HG03558 (cell line): Measurements from ENCODE around the gene ENDOV.

Experiments
- ATAC-seq: cut with Tn5 transposase; IDR thresholded peaks from one replicate; pipeline ENCODE4 v1.9.1; 2021; ENCODE audit warnings: moderate number of reproducible peaks; ENCODE audit not compliant: unreplicated experiment; ENCODE audit errors: extremely low read depth

The ENDOV gene

GRCh38 chr17:80414803-80415625 is at the start of gene ENDOV:
ENDOV (plus strand) TSS chr17:80415167; CDS start chr17:80415195, 28 bp downstream.
- ATAC-seq = peak; percentile 72

GRCh38 chr17:80365983-80366382 is 49.0 kb upstream of the ENDOV start:
- no peak for ATAC-seq

- no peak for ATAC-seq
Measured at GRCh38 chr17:80367503-80367902, 47.5 kb upstream of the ENDOV start.

GRCh38 chr17:80371196-80371595 is 43.8 kb upstream of the ENDOV start:
- ATAC-seq = no peak

GRCh38 chr17:80372456-80372855 is 42.5 kb upstream of the ENDOV start:
- no peak for ATAC-seq

- no peak for ATAC-seq
Measured at GRCh38 chr17:80372922-80373570, 41.9 kb upstream of the ENDOV start.

GRCh38 chr17:80374039-80374731 is 40.8 kb upstream of the ENDOV start:
- ATAC-seq = no peak

DNA sequence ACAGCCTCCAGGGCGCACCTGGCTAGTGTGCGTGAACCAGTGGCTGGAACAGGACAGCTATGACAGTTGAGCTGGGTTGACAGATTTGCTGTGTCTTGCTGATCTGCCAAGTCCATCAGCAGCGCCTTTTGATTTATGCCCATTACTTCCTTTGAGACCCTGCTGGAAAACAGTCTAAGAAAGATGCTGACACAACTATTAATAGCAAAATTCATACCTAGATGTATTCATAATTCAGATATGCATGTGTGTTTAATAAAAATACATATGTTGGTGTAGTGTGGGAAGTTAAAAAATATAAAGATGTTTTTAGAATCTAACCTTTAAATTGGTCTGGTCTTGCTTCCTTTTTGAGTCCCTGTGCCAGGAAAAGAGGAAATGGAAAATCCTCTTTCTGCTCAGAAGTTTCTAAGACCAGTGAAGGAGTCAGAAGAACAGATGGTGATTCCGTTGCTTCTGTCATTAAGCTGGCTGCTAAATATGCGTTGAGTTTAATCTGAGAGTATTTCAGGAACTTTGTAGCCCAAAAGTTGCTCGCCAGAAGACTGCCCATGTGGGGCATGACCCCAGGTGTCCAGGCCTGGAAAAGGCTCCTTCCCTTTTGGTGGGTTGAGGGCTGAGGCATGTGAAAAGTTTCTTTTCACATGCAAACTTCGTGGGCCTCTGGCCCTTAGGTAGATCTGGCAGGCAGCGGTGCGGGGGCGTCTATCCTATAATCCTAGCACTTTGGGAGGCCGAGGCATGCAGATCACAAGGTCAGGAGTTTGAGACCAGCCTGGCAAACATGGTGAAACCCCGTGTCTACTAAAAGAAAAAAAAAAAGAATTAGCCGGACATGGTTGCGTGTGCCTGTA is 40.0 kb upstream of the ENDOV start:
- no peak for ATAC-seq

DNA sequence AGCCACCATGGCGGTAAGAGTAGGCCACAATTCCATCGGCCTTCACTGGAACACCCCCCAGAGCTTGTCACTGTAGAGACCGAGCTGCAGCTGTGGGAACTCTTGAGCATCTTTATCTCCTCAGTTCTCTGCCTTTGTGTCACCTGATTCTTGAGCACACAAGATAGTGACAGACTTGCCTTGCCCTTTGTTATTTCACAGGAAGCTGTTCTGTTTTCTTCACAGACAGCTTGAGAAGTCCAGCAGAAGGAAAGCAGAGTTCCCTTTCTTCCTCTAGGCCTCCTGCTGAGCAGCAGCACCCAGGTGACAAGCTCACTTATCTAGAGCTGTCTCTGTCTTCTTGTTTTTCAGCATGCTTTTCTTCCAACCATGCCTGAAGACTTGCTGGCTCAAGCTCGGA is 38.4 kb upstream of the ENDOV start:
- no peak for ATAC-seq

GRCh38 chr17:80377798-80378197 is 37.2 kb upstream of the ENDOV start:
- ATAC-seq = no peak

GRCh38 chr17:80379348-80379747 is 35.6 kb upstream of the ENDOV start:
- ATAC-seq = no peak

- ATAC-seq = no peak
Measured at GRCh38 chr17:80380068-80380467, 34.9 kb upstream of the ENDOV start.

DNA sequence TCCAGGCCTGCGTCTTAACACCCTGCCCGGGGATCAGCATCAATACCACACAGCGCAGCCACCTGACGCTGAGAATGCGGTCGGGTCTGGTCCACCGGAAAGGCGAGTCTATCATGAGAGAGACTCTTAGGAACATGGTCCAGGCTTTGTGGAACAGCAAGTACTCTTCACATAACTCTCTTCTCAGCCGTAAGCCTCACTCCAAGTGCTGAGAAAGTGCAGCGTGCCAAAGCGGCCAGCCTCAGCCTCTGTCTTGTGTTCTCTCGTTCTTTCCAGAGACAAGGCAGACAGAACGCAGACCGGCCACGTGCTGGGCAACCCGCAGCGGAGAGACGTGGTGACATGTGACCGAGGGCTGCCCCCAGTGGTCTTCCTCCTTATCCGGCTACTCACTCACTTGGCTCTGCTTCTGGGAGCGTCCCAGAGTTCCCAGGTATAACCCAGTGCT is 34.4 kb upstream of the ENDOV start:
- ATAC-seq = no peak

GRCh38 chr17:80381416-80381923 is 33.5 kb upstream of the ENDOV start:
- no peak for ATAC-seq

GRCh38 chr17:80382446-80382845 is 32.5 kb upstream of the ENDOV start:
- ATAC-seq = no peak

DNA sequence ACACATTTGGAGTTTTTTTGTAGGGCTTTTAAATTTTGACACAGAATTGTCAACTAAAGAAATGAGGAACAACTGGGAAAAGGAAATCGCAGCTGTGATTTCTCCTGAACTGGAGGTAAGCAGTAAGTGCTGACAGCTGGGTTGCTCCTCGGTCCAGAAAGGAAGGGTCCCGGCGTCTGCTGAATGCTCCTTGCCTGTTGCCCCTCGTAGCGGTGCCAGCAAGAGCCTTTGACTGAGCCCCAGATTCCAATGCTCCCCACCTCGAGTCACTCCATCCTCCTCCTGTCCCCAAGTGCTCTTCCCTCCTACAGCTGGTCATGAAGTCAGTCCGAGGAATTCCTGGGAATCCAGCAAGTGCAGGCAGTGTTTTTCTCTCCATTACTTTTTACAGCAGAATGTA is 32.0 kb upstream of the ENDOV start:
- ATAC-seq = no peak

DNA sequence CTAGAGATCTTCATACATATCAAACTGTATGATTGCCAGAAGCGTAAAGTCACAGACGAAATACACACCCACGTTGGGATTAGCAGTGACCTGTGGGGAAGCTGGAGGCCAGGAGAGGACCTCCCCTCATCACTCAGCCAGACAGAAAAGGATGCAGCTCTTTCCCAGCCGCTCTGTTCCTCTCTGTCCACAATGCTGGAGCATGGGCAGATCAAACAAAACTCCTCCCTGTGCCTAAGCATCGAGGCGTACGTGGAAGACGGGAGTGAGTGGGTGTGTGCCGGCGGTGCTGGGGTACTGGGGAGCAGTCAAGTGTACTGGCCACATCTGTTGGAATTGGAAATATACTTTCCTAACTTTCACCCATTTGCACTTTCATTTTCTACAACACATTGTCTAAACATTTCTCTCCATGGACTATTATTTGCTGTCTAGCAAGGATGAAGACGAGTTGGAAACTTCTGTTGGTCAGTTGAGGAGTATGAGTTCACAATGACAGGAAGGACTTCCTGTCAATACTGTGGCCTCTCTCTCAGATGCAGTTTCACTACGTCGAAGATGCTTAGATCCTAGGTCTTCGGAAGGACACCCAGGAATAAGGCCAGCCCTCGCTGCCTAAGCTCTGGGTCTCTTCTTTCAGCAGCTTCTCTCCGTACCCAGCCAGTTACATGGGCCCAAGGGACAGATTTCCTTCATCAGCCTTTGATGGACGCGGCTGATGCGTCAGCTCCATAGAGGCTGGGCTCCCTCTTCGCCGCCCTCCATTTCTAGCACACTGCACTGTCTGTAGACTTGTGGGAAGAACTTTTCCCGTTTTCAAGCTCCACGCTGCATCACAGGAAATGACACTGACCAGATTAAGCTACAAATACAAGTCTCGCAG is 30.6 kb upstream of the ENDOV start:
- ATAC-seq = no peak

DNA sequence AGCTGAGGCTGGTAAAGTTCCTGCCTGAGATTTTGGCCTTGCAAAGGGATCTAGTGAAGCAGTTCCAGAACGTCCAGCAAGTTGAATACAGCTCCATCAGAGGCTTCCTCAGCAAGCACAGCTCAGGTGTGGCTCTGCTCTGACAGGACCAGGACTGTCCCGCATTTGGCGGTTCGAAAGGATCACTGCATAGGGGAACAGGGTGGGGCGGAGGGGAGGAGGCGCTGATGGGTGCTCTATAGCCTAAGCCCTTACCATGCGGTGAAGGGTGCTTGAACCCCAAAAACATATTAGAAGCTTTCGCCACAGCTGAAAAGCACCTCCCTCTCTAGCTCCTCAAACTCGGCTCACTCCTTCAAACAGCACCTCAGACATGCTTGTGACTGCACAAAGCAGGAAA is 29.9 kb upstream of the ENDOV start:
- ATAC-seq = no peak

- ATAC-seq = no peak
Measured at GRCh38 chr17:80386341-80386740, 28.6 kb upstream of the ENDOV start.
